ENCODE measurements around the gene XRRA1. TPM values are rescaled to one million over a fixed set of nuclear protein-coding genes. Genes with fewer than 3 reads are reported as not detected.

XRRA1 gene
- total and polyA plus RNA-seq, 2 of the 13 experiments (the other 11 are each of a cell fraction or from before 2014, with no cell fraction given), result 7.6 to 10.5 TPM

GRCh38 chr11:74950374-74950969 lies 1.6 kb upstream of the XRRA1 start (continued):
- TF ChIP-seq ZMYM3 (CRISPR knock-in tag; IDR thresholded peaks at IDR 0.05), result 0 out of 2 replicates have a peak, but pooled peaks have one; percentile 15
- TF ChIP-seq THRA (CRISPR knock-in tag; IDR thresholded peaks at IDR 0.05; ENCODE audit: borderline replicate concordance), result peak; percentile 44; the same call in 1 of the 2 replicates
- TF ChIP-seq ZNF691 (CRISPR knock-in tag; IDR thresholded peaks at IDR 0.05; ENCODE audit: borderline replicate concordance, low read depth), result no peak
- peak; percentile 62 for TF ChIP-seq NR2F6 (IDR thresholded peaks at IDR 0.05)
- peak; percentile 30; the same call in 1 of the 2 replicates for TF ChIP-seq NR2F6 (CRISPR knock-in tag; IDR thresholded peaks at IDR 0.05)
- TF ChIP-seq HDAC1 (CRISPR knock-in tag; IDR thresholded peaks at IDR 0.05), result 0 out of 2 replicates have a peak, but pooled peaks have one; percentile 28

- intact Hi-C loops (cut with micrococcal nuclease; ENCODE audit: unreplicated experiment), result loop anchor here (1.0 kb wide), 1 partner anchor 39 kb away; the partner anchor contains the start of gene NEU3
- POLR2A ChIA-PET, result interaction anchor here (2.0 kb wide), 1 partner anchor 11 kb away, joined by 6 read pairs; no protein-coding TSS in a partner anchor
- peaks cover 2 to 7% of the 10 kb centered on the region in 2 experiments; a peak in 3 of 5 replicates for H3K36me3 ChIP-seq (replicated peaks in 1 of 2; ENCODE audit: control insufficient read depth in 1 of 2, insufficient read depth in 2 of 2, low read length in 2 of 2)
Observed at GRCh38 chr11:74949753-74950137, 854 bp upstream of the XRRA1 start.

More at GRCh38 chr11:74949753-74950137, 854 bp upstream of the XRRA1 start:
- Histone ChIP-seq H4K20me1 (ENCODE audit: insufficient read depth, low read length) (peaks cover 11% of the 10 kb centered on the region), H3K27me3 (ENCODE audit: control insufficient read depth in 1 of 2, insufficient read depth in 2 of 2, low read length in 2 of 2) (no peaks in the 10 kb centered on the region; a peak in 1 of 5 replicates), H3K4me2 (ENCODE audit: low read depth, low read length) (peak overlapping the region; percentile 82), H2AFZ (ENCODE audit: low read length) (no peak overlapping the region), H3K9ac (ENCODE audit: insufficient read depth, low read depth, low read length) (peak overlapping the region; percentile 96), H3K79me2 (ENCODE audit: insufficient read depth, low read length) (peaks cover 68% of the 10 kb centered on the region), H3K4me1 (ENCODE audit: insufficient read depth, low read length) (peaks cover 49% of the 10 kb centered on the region), H3K9me3 (ENCODE audit: low read length) (no peaks in the 10 kb centered on the region), H3K4me3 (replicated peaks in 1 of 3; ENCODE audit: insufficient read depth in 1 of 3, low read depth in 2 of 3, low read length in 3 of 3) (peak overlapping the region; percentile 91 to 98 (median 97)), H3K27ac (ENCODE audit: extremely low read length, insufficient read depth, low read length) (peak overlapping the region; percentile 81)
- CTCF ChIA-PET (ENCODE audit: low intra/inter-chr PET ratio, low total read pairs), result no interaction called here
- no peak for FAIRE-seq
- no peak for TF ChIP-seq ZNF614 (CRISPR knock-in tag; IDR thresholded peaks at IDR 0.05; ENCODE audit: borderline replicate concordance)
- TF ChIP-seq KLF6 (CRISPR knock-in tag; IDR thresholded peaks at IDR 0.05), result 0 out of 2 replicates have a peak, but pooled peaks have one; percentile 13
- 0 out of 2 replicates have a peak, but pooled peaks have one; percentile 52 for TF ChIP-seq ZNF816 (CRISPR knock-in tag; IDR thresholded peaks at IDR 0.05; ENCODE audit: borderline replicate concordance)
- 0 out of 2 replicates have a peak, but pooled peaks have one; percentile 19 for TF ChIP-seq ZNF670 (CRISPR knock-in tag; IDR thresholded peaks at IDR 0.05; ENCODE audit: borderline replicate concordance)
- BruUV-seq (replicated peaks), result no TSS peak
- ATAC-seq, result no peak
- 2% methylated on average over 6 of the region's 6 CpGs for WGBS (ENCODE audit: low lambda C conversion rate)
- in situ Hi-C loops (cut with HindIII; ENCODE audit: extremely low pct_ligation_motif_present, low pct_unique_long_range_greater_than_20kb), result no loop called here
- DNase-seq (ENCODE audit: low spot score), result no peak
